NCI-H2196 treated with DMSO at 0.1 percent for 48 hours (cell line): ENCODE data around the gene CLASP1.
"Not testable (repeated sequence)": the region's sequence is repeated elsewhere in the genome, so short reads cannot be mapped to it uniquely, and the experiment has no call there.

ENCODE experiments used
- DNase-seq: peaks from one replicate; lab custom pipeline; 2025; ENCODE audit not compliant: unreplicated experiment; lab: John Stamatoyannopoulos, UW

The CLASP1 gene

DNA sequence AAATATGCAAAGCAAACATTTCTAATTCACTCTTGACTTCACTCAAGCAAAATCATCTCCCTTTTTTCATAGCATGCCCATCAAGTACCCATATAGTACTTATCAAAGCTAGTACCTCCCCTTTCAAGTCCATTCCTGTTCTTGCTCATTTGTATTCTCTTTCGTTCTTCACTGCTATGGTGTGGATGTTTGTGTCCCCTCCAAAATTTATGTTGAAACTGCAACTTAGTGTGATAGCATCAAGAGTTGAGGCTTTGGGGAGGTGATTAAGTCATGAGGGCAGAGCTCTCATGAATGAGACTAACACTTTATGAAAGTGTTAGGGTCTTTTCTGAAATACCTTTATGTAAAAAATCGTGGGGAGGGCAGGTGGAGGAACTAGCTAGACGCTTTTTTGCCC, 65.7 kb downstream of the CLASP1 start:
- DNase-seq, result no peak

DNA sequence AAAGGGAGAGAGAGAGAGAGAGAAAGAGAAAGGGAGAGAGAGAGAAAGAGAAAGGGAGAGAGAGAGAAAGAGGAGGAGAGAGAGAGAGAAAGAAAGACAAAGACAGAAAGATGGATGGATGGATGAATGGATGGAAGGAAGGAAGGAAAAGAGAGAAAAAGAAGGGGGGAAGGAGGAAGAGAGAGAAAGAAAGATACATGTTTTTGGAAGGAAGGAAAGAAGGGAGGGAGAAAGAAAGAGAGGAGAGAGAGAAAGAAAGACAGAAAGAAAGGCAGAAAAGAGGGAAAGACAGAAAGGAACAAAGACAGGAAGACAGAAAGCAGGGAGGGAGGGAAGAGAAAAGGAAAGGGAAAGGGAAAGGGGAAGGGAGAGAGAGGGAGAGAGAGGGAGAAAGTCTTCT, 67.0 kb downstream of the CLASP1 start:
- no peak for DNase-seq

DNA sequence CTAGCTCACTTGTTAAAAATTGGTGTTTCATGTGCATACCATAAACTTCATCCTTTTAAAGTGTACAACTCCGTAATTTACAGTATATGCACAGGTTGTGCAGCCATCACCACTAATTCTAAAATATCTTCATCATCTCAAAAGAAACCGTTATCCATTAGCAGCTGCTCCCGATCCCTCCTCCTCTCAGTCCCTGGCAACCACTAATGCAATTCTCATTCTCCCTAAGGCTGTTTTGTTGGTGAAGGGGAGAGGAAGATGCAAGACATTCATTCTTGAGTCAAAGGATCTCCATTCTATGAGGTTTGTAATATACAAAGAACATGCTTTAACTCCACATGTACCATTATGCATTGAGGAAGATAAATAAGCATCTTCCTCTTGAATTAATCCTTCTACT, 70.0 kb downstream of the CLASP1 start:
- DNase-seq, result no peak

DNA sequence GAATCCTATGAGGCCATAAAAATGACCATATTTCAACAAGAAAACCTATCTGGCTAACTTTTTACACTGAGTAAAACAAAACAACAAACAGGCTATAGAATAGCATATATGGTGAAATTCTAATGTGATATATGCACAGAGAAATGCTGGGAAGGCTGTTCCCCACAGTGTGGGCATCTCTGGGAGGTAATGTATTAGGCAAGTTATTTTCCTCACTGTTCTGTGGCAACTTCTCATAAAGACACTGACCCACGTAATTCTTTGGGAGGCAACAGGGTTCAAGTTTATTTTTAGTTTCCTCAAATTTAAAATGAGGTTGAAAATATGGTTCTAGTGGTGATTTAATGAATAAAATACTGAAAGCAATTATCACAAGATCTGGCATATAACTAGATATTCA, 71.9 kb downstream of the CLASP1 start:
- no peak for DNase-seq

DNA sequence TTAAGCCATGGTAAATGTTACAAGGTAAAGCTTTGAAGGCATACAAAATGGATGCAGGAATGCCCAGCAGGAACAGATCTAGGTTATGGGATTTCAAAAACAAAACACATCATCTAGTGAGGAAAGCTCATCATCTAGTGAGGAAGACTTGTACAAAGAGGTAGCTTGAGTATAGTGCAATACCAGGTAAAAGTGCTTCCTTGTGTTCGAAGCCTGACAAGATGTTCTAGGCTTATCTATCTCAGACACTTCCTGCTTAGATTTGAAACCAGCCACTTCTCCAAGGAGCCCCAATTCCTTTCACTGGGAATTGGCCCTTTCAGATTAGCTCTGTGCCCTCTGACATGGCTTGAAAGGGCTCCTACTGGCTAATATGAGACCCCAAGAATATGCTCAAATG, 73.0 kb downstream of the CLASP1 start:
- no peak for DNase-seq

DNA sequence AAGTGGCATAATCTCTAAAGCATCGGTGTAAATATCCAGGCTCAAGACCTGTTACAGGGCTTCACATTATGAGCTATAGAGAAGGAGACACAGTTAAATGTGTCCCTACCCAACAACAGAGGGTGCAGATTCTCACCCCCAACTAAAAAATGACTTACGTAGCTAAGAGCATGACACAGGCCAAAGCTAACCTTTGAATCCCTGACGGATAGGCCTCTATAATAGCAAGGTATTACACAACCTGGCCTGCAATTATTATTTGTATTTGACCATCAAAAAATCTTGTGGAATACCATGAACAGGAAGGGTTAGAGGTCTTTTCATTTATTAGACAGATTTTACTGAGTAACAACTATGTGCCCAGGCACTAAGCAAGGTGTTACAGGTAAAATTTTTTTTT, 73.5 kb downstream of the CLASP1 start:
- DNase-seq, result no peak

DNA sequence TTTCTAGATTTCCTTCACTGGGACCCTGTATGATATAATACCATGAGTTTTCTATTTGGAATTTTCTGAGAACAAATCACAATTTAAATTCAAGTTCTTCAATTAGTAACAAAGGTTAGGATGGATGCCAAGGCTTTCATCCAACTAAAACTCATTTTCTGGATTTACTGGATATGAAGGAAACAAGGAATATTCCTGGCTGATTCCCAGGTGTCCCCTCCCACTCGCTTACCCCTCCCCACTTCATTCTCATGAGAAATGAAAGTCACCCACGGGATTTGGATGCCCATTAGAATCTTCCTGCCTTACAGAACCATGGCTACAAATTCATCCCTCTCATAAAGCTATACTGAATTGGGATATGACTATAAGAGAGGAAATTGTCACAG, 78.6 kb downstream of the CLASP1 start:
- DNase-seq, result no peak

DNA sequence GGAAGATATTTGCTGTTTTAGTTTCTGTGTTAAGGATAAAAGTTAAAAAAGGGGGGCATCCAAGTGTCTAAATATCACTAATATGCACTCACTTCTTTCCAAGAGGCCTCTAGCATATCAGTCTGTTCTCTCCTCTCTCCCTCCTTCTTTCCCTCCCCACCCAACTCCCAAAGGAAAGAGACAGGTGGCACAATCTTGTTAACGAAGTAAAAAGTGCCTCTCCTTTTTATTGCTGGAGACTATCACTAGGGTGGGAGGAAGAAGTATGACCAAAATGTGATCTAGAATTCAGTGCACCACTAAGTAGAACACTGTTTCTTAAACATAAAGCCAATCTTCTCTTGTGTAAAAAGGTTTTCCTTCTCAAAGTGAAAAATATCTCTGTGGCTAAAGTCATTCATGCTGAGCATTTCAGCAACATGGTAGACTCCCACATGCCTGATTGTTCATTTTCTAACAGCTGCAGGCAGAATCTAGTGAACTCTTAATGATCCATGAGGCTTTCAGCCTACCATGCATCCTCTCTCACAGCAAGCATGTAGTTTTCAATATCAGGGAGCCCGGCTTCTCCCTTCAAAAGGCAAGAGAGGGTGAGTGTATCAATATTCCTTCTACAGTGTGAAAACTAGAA, 79.1 kb downstream of the CLASP1 start:
- DNase-seq, result no peak

DNA sequence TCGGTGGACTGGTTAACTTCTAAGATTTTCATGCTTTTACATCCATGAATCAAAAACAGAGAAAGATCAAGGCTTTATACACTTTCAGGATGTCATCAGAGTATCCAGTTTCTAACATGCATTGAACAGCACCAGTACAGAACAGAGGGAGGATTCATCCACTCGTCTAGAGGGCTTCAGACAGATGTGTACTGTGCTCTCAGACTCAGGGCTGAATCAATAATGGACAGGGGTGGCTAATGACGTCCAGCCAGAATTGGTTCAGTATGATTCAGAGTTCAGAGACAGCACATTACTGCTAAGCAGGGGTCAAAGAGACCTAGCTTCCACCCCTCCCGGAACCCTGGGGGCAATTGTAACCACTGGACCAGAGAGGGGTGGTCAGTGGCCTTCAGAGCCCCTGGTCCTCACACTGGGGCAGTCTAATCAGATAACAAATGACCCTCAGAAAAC, 81.3 kb downstream of the CLASP1 start:
- DNase-seq, result no peak

DNA sequence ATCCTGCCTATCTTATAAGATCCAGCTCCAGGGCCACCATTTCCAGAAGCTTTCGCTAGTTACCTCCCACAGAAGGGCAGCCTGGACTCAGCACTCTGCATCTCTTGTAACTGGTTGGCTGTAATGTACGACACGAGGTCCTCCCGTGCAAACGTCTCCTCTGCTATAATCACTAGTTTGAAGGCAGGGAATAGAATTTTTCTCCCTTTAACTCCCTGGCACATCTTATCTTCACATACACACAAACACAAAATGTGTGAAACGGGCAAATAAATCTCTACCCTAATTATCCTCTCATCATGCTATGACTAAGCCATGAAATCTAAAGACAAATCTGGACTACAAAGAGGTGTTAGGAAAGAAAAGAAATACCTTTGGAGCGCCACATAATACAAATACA, 81.8 kb downstream of the CLASP1 start:
- DNase-seq, result no peak

DNA sequence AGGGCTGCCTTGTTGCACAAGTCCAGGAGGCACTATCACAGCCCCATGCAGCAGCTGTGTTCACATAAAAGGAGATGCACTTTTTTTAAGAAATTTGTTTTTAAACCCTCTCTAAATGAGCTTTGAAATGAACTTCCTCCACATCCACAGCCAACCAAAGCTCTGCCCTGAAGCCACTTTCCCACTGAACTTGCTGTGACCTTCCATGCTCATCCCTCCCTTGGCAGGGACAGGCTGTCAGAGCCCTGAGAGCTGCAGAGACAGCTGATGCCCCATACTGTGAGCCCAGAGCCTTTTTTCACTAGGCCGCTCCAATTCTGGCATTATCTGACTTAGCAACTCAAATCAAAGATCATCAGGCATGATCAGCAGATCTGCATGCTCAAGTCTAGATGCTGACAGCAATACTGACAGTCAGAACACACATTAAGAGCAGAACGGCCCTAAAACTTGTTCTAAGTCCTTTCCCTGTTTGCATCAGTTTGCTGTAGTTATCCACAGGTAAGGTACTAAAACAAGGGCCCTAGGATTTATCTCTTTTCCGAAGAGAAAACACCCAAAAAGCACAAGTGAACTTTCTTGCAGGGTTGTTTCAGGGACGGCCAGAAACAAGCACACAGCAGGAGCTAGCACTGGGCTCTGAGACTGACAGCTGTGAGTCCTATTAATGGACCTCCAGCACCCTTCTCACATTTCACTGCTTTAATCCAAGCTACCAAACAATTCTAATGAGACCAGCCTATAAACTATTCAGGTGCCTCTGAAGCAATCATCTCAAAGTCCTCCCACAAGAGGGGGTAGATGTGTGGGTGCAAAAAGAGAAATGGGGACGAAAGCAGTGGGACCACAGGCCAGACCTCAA, 83.6 kb downstream of the CLASP1 start:
- DNase-seq, result no peak

DNA sequence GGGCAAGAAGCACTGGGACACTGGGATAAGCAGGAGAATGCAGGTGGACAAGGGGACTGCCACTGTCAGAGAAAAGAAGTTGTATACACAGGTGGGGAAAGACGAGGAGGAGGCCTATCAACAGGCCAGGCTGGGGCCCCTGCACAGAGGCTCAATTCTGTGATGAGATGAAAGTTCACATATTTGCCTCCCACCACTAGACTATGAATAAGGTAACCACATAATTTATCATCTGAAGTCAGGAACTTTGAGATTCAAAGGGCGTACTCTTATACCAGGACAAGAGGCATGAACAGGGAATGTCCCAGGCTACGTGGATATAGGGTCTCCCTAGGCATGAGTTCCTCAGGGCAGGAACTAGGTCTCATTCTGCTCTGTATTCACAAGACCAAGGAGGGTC, 84.4 kb downstream of the CLASP1 start:
- DNase-seq, result no peak

DNA sequence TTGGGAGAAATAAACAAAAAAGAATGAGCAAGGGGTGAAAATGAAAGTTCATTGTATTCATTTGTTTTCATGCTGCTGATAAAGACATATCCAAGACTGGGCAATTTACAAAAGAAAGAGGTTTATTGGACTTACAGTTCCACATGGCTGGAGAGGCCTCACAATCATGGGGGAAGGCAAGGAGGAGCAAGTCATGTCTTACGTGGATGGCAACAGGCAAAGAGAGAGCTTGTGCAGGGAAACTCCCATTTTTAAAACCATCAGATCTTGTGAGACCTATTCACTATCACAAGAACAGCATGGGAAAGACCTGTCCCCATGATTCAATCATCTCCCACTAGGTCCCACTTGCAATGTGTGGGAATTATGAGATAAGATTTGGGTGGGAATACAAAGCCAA, 85.5 kb downstream of the CLASP1 start:
- not testable (repeated sequence) for DNase-seq

DNA sequence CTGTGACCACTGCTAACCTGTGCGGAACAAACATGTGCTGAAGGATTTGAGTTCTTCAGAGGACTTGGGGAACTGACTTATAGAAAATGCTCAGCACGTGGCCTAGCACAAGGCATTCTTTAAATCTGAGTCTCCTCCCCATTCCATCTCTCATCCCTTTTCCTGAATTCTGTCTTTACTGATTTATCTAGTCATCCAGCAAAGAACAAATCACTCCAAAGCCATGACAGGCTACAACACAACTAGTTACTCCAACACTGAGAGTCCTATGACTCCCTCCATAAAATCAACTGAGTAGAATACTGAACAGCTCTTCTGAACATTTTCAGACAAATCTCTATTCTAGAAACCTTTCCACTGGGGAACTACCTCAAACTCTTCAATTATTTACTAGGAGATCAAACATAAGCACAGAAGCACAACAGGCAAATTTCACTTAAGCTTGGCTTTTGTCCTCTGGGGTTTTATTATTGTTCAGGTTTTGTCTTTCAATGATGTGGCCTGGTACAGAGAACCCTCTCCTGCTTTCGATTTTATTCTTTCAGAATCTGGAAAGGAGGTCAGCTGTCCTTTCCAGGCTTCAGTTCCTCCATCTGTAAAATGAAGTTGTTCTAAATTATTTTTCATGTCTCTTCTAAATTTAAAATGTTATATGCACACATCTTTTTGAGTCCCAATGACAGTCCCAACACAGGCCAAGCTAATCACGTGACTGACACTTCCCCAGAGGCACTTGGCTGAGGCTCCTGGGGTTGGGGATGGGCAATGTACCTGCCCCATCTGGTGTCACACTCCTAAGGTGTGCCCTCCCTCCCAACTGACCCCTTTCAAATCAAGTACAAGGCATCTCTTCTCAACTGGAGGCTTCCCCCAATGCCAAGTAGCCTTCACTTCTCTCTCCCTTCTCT, 86.7 kb downstream of the CLASP1 start:
- DNase-seq, result no peak

DNA sequence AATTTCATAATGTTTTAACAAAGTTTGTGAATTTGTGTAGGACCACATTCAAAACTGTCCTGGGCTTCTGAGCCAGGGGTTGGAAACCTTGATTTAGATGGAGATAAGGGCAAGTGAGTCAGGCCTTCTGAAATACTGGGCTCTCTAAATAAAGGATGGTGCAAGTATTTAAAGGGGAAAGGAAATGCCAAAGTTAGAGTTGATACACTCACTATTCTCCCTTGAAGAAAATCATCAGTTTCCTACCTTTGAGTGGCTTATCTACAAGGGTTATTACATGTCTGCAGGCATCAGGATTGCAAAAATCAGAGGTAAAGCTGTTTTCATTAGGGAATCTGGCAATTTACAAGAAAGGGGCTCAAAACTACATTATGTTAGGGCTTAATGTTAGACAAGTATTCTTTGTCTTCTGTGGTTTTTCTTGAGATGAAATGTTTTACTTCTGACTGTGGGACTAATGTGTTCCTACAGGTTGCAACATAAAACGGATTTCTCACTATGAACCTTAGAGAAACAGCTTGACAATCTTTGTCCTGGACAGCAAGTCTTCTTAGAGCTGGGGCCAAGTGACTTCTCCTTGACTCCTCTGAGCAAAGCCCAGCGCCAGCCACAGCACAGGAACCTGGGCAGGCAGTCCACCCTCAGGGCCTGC, 87.5 kb downstream of the CLASP1 start:
- no peak for DNase-seq

DNA sequence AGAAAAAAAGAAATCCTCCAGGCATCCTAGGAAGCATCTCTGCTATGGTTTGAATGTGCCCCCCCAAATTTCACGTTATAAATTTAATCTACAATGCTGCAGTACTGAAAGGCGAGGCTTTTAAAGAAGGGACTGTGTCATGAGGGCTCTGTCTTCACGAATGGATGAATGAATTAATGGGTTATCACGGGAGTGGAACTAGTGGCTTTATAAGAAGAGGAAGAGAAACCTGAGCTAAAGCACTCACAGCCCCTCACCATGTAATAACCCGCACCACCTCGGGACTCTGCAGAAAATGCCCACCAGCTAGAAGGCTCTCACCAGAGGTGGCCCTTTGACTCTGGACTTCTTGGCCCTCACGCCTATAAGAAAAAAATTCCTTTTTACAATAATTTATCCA, 90.9 kb downstream of the CLASP1 start:
- no peak for DNase-seq

DNA sequence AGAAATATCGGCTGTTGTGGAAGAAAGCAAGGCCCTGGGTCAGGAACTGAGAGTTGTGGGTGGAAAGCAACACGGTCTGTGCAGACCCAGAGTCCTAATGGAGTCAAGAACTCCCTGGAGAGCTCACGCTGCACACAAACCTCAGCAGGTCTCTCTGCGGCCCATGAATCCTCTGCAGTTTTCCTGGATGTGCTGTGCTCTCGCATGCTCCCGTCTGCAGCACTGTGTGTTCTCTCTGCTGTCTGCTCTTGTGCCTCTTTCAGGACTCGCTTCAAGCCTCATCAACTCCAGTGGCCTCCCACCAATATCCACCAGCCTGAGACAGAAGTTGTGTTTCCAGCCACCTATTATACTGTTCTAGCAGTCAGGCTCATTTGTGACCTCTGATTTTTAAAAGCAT, 94.3 kb downstream of the CLASP1 start:
- no peak for DNase-seq

DNA sequence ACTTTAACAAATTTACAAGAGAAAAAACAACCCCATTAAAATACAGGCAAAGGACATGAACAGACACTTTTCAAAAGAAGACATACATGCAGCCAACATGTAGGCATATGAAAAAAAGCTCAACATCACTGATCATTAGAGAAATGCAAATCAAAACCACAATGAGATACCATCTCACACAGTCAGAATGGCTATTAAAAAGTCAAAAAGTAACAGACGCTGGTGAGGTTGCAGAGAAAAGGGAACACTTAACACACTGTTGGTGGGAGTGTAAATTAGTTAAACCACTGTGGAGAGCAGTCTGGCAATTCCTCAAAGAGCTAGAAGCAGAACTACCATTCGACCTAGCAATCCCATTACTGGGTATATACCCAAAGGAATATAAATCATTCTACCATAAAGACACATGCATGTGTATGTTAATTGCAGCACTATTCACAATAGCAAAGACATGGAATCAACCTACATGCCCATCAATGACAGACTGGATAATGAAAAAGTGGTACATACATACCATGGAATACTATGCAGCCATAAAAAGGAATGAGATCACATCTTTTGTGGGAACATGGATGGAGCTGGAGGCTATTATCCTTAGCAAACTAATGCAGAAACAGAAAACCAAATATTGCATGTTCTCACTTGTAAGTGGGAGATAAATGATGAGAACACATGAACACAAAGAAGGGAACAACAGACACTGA, 96.6 kb downstream of the CLASP1 start:
- not testable (repeated sequence) for DNase-seq

DNA sequence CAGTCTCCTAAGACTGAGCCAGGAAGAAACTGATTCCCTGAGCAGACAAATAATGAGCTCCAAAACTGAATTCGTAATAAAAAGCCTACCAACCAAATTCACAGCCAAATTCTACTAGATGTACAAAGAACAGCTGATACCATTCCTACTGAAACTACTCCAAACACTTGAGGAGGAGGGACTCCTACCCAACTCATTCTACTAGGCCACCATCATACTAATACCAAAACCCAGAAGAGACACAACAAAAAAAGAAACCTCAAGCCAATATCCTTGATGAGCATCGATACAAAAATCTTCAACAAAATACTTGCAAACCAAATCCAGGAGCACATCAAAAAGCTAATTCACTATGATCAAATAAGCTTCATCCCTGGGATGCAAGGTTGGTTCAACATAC, 98.6 kb downstream of the CLASP1 start:
- DNase-seq, result no peak

DNA sequence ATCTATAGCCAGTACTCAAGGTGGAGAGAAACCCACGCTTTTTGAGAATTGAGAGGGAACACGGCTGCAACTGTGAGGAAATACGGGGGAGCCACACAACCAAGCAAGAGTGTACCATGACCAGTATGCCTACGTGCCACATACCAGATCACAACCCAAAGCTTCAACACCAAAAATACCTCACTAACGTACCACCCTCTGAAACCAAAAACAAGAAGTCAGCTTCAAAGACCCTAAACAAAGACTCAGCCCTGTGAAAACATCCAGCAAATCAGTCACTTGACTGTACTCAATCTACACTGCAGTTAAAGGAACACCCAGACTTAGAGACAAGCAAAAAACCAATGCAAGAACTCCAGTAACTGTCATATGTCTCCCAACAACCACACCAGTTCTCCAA, 101.6 kb downstream of the CLASP1 start:
- no peak for DNase-seq

DNA sequence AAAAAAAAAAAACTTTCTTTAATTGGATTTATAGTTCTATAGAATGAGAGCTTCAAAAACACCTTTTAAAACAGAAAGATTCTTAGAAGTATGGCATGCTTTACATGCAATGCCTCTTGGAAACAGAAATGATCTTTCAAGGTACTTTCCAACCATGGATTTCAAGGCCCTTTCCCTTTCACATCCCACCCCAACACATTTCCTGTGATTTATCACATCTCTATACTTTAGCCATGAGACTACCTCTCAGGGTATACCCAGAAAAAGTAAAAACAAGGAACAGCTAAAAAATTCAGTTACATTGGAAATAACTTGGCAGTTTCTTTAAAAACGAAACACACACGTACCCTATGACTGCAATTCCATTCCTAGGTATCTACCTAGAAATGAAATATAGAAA, 103.3 kb downstream of the CLASP1 start:
- no peak for DNase-seq
